GM12878 (cell line): ENCODE data around the gene ABCA2. TPM values are rescaled to one million over a fixed set of nuclear protein-coding genes. Genes with fewer than 3 reads are reported as not detected.

Source experiments
- ATAC-seq: fragments of 200-7000 bp; cut with Tn5 transposase; 3 replicates; pipeline ENCODE4 v1.9.1; 2020; ENCODE audit warnings: mild to moderate bottlenecking, moderate library complexity
- BruUV-seq: library from RNA; stranded (reverse); fragments of 400-500 nt; replicated peaks from 2 replicates; lab custom pipeline; 2021; lab: Mats Ljungman, UMichigan
- CTCF ChIA-PET: fragments of 300-600 bp; sonication (Branson Sonifier 250); formaldehyde crosslinking; extraction: SDS; loops from one replicate; lab custom pipeline; 2021; ENCODE audit warnings: inconsistent platforms; lab: Yijun Ruan, JAX
- POLR2A ChIA-PET: fragments of 350-600 bp; formaldehyde crosslinking; extraction: SDS; loops from one replicate; lab custom pipeline; 2021; ENCODE audit warnings: inconsistent platforms; lab: Charles Lee
- RAD21 ChIA-PET: fragments of 300-600 bp; sonication (Branson Sonifier 250); formaldehyde crosslinking; loops from one replicate; lab custom pipeline; 2023; ENCODE audit warnings: antibody characterized with exemption; ENCODE audit not compliant: unreplicated experiment; lab: Charles Lee
- SMC1A ChIA-PET: fragments of 300-600 bp; sonication (Branson Sonifier 250); formaldehyde crosslinking; loops from one replicate; lab custom pipeline; 2023; ENCODE audit not compliant: unreplicated experiment, uncharacterized antibody; lab: Charles Lee
- DNase-seq: peaks from one replicate; pipeline ENCODE4 v3.0.0-alpha.2; 2011; ENCODE audit warnings: low read depth, low spot score
- FAIRE-seq: peaks from 3 replicates; lab custom pipeline; 2011; peaks lifted over from hg19 to GRCh38; lab: Jason Lieb, UNC
- H2AFZ ChIP-seq: 2 replicates; pipeline ENCODE4 v1.6.0; 2011; ENCODE audit warnings: low read depth, low read length, control low read depth; ENCODE audit not compliant: control insufficient read depth
- H3K27ac ChIP-seq: 2 replicates; pipeline ENCODE4 v1.5.1; 2011; ENCODE audit warnings: control low read depth; ENCODE audit not compliant: control insufficient read depth, insufficient read depth
- H3K27me3 ChIP-seq, 2 experiments: replicated peaks in 1 of 2; 2 replicates each; pipeline versions ENCODE4 v1.6.0 to v1.6.1; 2011; ENCODE audit warnings: low read length in 1 of 2; ENCODE audit not compliant: control insufficient read depth in 2 of 2, insufficient read depth in 2 of 2
- H3K36me3 ChIP-seq, 2 experiments: 2 replicates each; pipeline ENCODE4 v1.5.1; 2011; ENCODE audit warnings: low read length in 1 of 2; ENCODE audit not compliant: control insufficient read depth in 2 of 2, insufficient read depth in 2 of 2
- H3K4me1 ChIP-seq: 2 replicates; pipeline ENCODE4 v1.6.1; 2011; ENCODE audit warnings: mild to moderate bottlenecking, low read length, moderate library complexity, mixed read lengths; ENCODE audit not compliant: control insufficient read depth, insufficient read depth
- H3K4me2 ChIP-seq: 2 replicates; pipeline ENCODE4 v1.6.0; 2011; ENCODE audit warnings: control low read depth; ENCODE audit not compliant: control insufficient read depth, insufficient read depth
- H3K4me3 ChIP-seq: fragments of 200-600 bp; sonication (generic); 2 replicates; pipeline ENCODE4 v1.5.1; 2016
- H3K79me2 ChIP-seq: 2 replicates; pipeline ENCODE4 v1.6.0; 2011; ENCODE audit warnings: low read length; ENCODE audit not compliant: control insufficient read depth, insufficient read depth
- H3K9ac ChIP-seq: 2 replicates; pipeline ENCODE4 v1.8.0; 2011; ENCODE audit warnings: low read length, control low read depth, mixed read lengths; ENCODE audit not compliant: control insufficient read depth, insufficient read depth
- H3K9me3 ChIP-seq: replicated peaks from 3 replicates; pipeline ENCODE4 v1.5.1; 2011; ENCODE audit warnings: mild to moderate bottlenecking, low read length; ENCODE audit not compliant: control insufficient read depth, insufficient read depth
- H4K20me1 ChIP-seq: 2 replicates; pipeline ENCODE4 v1.6.0; 2011; ENCODE audit not compliant: control insufficient read depth, insufficient read depth
- BCL3 ChIP-seq: IDR thresholded peaks from 2 replicates; pipeline ENCODE4 v1.6.1; 2011; ENCODE audit warnings: borderline replicate concordance, low read depth, mild to moderate bottlenecking, moderate library complexity, low read length; ENCODE audit not compliant: insufficient read depth, poor library complexity, severe bottlenecking
- BCLAF1 ChIP-seq: fragments of 450-650 bp; IDR thresholded peaks from 2 replicates; pipeline ENCODE4 v1.6.1; 2017; ENCODE audit warnings: antibody characterized with exemption, mild to moderate bottlenecking, moderate library complexity
- DPF2 ChIP-seq: fragments of 450-650 bp; IDR thresholded peaks from 2 replicates; pipeline ENCODE4 v1.6.1; 2017; ENCODE audit warnings: mild to moderate bottlenecking
- ETV6 ChIP-seq, 2 experiments: fragments of 450-650 bp in 1 of 2; IDR thresholded peaks in 1 of 2; conservative IDR thresholded peaks in 1 of 2; 2 replicates each; pipeline ENCODE4 v1.6.1; 2014; ENCODE audit warnings: antibody characterized with exemption in 1 of 2, borderline replicate concordance in 1 of 2, low read depth in 1 of 2, mild to moderate bottlenecking in 1 of 2, moderate library complexity in 1 of 2
- EZH2 ChIP-seq: IDR thresholded peaks from 2 replicates; pipeline ENCODE4 v1.6.1; 2012; ENCODE audit warnings: low read depth, mild to moderate bottlenecking, control low read depth, inconsistent platforms, low read length, borderline replicate concordance; ENCODE audit not compliant: control insufficient read depth
- FOXM1 ChIP-seq: IDR thresholded peaks from 2 replicates; pipeline ENCODE4 v1.6.1; 2012; ENCODE audit warnings: low read depth, mild to moderate bottlenecking, inconsistent platforms, low read length, moderate library complexity
- GABPA ChIP-seq: IDR thresholded peaks from 2 replicates; pipeline ENCODE4 v1.6.1; 2014; ENCODE audit warnings: antibody characterized with exemption, low read depth, mild to moderate bottlenecking, inconsistent platforms
- JUND ChIP-seq: IDR thresholded peaks from 2 replicates; pipeline ENCODE4 v1.6.1; 2012; ENCODE audit warnings: low read depth, mild to moderate bottlenecking, low read length, improper control_type of control experiment, moderate library complexity
- NR2C1 ChIP-seq: fragments of 450-650 bp; IDR thresholded peaks from 2 replicates; pipeline ENCODE4 v1.6.1; 2017; ENCODE audit warnings: antibody characterized with exemption, mild to moderate bottlenecking, moderate library complexity
- PAX8 ChIP-seq: fragments of 450-650 bp; IDR thresholded peaks from 2 replicates; pipeline ENCODE4 v1.6.1; 2017; ENCODE audit warnings: mild to moderate bottlenecking, moderate library complexity
- SIN3A ChIP-seq: IDR thresholded peaks from 2 replicates; pipeline ENCODE4 v1.6.1; 2012; ENCODE audit warnings: low read depth, low read length, improper control_type of control experiment
- SREBF2 ChIP-seq: IDR thresholded peaks from 2 replicates; pipeline ENCODE4 v1.6.1; 2012; ENCODE audit warnings: mild to moderate bottlenecking, low read length
- TCF7 ChIP-seq: IDR thresholded peaks from 2 replicates; pipeline ENCODE4 v1.6.1; 2014; ENCODE audit warnings: antibody characterized with exemption, borderline replicate concordance
- ZNF592 ChIP-seq: fragments of 450-650 bp; IDR thresholded peaks from 2 replicates; pipeline ENCODE4 v1.6.1; 2017; ENCODE audit warnings: mild to moderate bottlenecking, moderate library complexity
- WGBS: methylation state at CpG from one replicate; pipeline ENCODE4 v1.1.6; 2016; ENCODE audit warnings: low lambda C conversion rate; ENCODE audit not compliant: insufficient replicate concordance, insufficient coverage; ENCODE audit errors: missing lambda C conversion rate; 5-methylcytosine and 5-hydroxymethylcytosine counted together
- in situ Hi-C: fragments of 300-500 bp; cut with MboI; formaldehyde crosslinking; loops from 9 replicates; pipeline ENCODE4 v1.14.3; 2018; ENCODE audit warnings: mixed read lengths
- intact Hi-C: fragments of 100-400 bp; cut with micrococcal nuclease; formaldehyde crosslinking; loops from one replicate; pipeline ENCODE4 v1.14.2; 2022; ENCODE audit not compliant: unreplicated experiment
- polyA plus RNA-seq, 11 experiments: library from polyadenylated mRNA; depleted of rRNA in 4 of 11; unstranded in 6 of 11; stranded (reverse) in 5 of 11; fragments of >200 nt; fragmentation: Nextera tagmentation in 4 of 11; fragmentation: Illumina TruSeq in 1 of 11; extraction: Ambion mirVana in 4 of 11; extraction: Trizol in 1 of 11; gene quantifications; 1 replicate in 1 of 11; 2 replicates in 10 of 11; pipeline versions ENCODE4 v1.2.1 to v1.2.3, GENCODE V29; 2011 to 2016; ENCODE audit warnings: inconsistent platforms in 2 of 11, missing spikeins in 2 of 11, low read depth in 1 of 11
- total RNA-seq, 4 experiments: library from RNA; depleted of rRNA in 3 of 4; stranded (reverse); fragments of >200 nt in 3 of 4; fragmentation: Illumina TruSeq in 1 of 4; extraction: Trizol in 1 of 4; gene quantifications; 2 replicates each; pipeline versions ENCODE4 v1.2.1 to v1.2.3, GENCODE V29; 2013 to 2021

The ABCA2 gene
- total and polyA plus RNA-seq, 10 of the 15 experiments (the other 5 are each of a cell fraction or from before 2014, with no cell fraction given) = 0.13 to 2.6 (median 0.71) TPM; not detected in 2

- Histone ChIP-seq H3K79me2 (no peaks in the 10 kb centered on the region), H3K4me2 (no peak overlapping the region), H4K20me1 (no peaks in the 10 kb centered on the region), H3K27me3 (no peaks in the 10 kb centered on the region), H3K9ac (no peak overlapping the region), H2AFZ (no peak overlapping the region), H3K36me3 (no peaks in the 10 kb centered on the region), H3K4me3 (no peak overlapping the region), H3K27ac (no peak overlapping the region), H3K4me1 (peaks cover 26% of the 10 kb centered on the region), H3K9me3 (no peaks in the 10 kb centered on the region)
- ChIA-PET POLR2A (interaction anchor here (1.1 to 2.6 kb wide), 4 partner anchors 9 to 246 kb away, joined by 4 to 19 read pairs (median 4); partner anchors contain the start of gene TMEM141), SMC1A (interaction anchor here (0.8 to 5.2 kb wide), 13 partner anchors 13 to 259 kb away, joined by 3 to 77 read pairs (median 5); partner anchors contain the start of gene CLIC3), CTCF (interaction anchor here (0.6 to 4.4 kb wide), 39 partner anchors 9 to 328 kb away, joined by 3 to 163 read pairs (median 7); partner anchors contain the start of genes AJM1, CLIC3, FBXW5 and NPDC1), RAD21 (interaction anchor here (0.9 to 3.8 kb wide), 15 partner anchors 11 to 270 kb away, joined by 3 to 109 read pairs (median 4); partner anchors contain the start of gene TMEM141)
- in situ Hi-C loops = loop anchor here (5.0 kb wide), 2 partner anchors 89 to 239 kb away; partner anchors contain the start of genes C8G and CCDC183
- WGBS = 44% methylated on average over 8 of the region's 8 CpGs
- DNase-seq = no peak
- intact Hi-C loops = loop anchor here (1.0 to 5.0 kb wide), 3 partner anchors 88 to 249 kb away; partner anchors contain the start of gene PHPT1
- ATAC-seq = no peak
- BruUV-seq = no TSS peak
- TF ChIP-seq SIN3A = no peak
- no peak for TF ChIP-seq FOXM1
- no peak for TF ChIP-seq BCLAF1
- no peak for TF ChIP-seq ZNF592
- TF ChIP-seq ETV6 (conservative IDR thresholded peaks at IDR 0.05 in 1 of 2, IDR thresholded peaks at IDR 0.05 in 1 of 2; ENCODE audit: borderline replicate concordance in 1 of 2, low read depth in 1 of 2) = no peak
- TF ChIP-seq SREBF2 = no peak
- no peak for TF ChIP-seq DPF2
- TF ChIP-seq EZH2 = no peak
- TF ChIP-seq TCF7 = no peak
- TF ChIP-seq GABPA = no peak
- TF ChIP-seq BCL3 = no peak
- no peak for TF ChIP-seq NR2C1
- TF ChIP-seq PAX8 = no peak
- no peak for TF ChIP-seq JUND
- FAIRE-seq = no peak
Observed at GRCh38 chr9:137035937-137036336, 7.9 kb upstream of the ABCA2 start.
